Measurements from ENCODE around the gene LCAT. TPM values are rescaled to one million over a fixed set of nuclear protein-coding genes. Genes with fewer than 3 reads are reported as not detected.

The LCAT gene
- total and polyA plus RNA-seq, 9 donors, result 7.5 to 31.2 (median 16.8) TPM

DNA sequence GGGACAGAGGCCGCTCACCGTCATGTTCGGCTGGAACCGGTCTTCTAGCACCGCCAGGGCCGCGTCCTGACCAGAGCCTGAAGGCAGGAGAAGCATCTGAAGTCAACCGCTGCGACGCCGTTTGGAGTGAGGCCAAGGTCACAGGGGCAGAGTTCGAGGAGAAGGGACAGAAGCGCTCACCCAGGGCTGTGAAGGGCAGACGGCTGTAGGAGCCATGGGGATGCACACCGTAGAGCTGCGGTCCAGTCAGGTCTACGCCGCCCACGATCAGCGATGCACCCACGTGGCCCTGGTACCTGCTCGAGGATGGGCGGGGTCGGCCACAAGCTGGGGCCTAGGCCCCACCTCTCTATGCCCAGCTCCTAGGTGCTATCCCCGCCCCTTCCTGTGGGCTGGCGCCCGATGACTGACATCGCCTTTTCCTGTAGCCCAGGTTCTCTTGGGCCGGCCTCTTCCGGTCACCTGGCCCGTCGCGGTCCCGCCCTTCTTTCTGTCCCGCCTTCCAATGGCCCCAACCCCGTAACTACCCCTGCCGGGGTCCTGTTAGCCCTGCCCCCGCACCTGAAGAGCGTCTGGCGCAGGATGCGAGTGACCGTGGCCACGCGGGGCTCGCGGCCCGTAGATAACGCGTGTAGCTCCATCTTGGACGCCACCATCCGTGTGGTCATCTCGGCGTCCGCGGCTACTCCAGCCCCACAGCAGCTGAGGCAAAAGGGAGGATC lies 8.4 kb downstream of the LCAT start:
- 1% methylated on average over 55 of the region's 55 CpGs for WGBS, 3 donors

GRCh38 chr16:67935101-67935401 lies 8.9 kb downstream of the LCAT start:
- peak overlapping the region; percentile 96 for H3K4me3 ChIP-seq
- DNase-seq, result no peak
- WGBS, 3 donors, result 5 to 9% (median 8%) methylated on average over 13 of the region's 13 CpGs
- peaks cover 11% of the 10 kb centered on the region for H3K4me1 ChIP-seq (ENCODE audit: insufficient read depth)
- H3K9me3 ChIP-seq, result no peaks in the 10 kb centered on the region
- H3K27ac ChIP-seq, result peak overlapping the region; percentile 30 to 85
- TF ChIP-seq, protein P1, sequence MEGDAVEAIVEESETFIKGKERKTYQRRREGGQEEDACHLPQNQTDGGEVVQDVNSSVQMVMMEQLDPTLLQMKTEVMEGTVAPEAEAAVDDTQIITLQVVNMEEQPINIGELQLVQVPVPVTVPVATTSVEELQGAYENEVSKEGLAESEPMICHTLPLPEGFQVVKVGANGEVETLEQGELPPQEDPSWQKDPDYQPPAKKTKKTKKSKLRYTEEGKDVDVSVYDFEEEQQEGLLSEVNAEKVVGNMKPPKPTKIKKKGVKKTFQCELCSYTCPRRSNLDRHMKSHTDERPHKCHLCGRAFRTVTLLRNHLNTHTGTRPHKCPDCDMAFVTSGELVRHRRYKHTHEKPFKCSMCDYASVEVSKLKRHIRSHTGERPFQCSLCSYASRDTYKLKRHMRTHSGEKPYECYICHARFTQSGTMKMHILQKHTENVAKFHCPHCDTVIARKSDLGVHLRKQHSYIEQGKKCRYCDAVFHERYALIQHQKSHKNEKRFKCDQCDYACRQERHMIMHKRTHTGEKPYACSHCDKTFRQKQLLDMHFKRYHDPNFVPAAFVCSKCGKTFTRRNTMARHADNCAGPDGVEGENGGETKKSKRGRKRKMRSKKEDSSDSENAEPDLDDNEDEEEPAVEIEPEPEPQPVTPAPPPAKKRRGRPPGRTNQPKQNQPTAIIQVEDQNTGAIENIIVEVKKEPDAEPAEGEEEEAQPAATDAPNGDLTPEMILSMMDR (IDR thresholded peaks at IDR 0.05), result no peak
- TF ChIP-seq EP300 (IDR thresholded peaks at IDR 0.05) (no peak), POLR2A (IDR thresholded peaks at IDR 0.05) (no peak)
- intact Hi-C loops (cut with DNase I), result loop anchor here in 1 of 4 donors (10.0 kb wide), 1 partner anchor 270 kb away; the partner anchor contains the start of genes ACD, C16orf86, ENKD1 and PARD6A
- H3K27me3 ChIP-seq, result no peaks in the 10 kb centered on the region
- H3K36me3 ChIP-seq, result no peaks in the 10 kb centered on the region

More for the DNA sequence above, 8.4 kb downstream of the LCAT start:
- Histone ChIP-seq H3K36me3 (no peaks in the 10 kb centered on the region), H3K27me3 (no peaks in the 10 kb centered on the region), H3K4me1 (ENCODE audit: insufficient read depth) (peaks cover 15% of the 10 kb centered on the region), H3K4me3 (peak overlapping the region; percentile 96), H3K27ac (peak overlapping the region; percentile 83 to 85), H3K9me3 (no peaks in the 10 kb centered on the region)
- TF ChIP-seq POLR2A (IDR thresholded peaks at IDR 0.05) (peak; percentile 70), EP300 (IDR thresholded peaks at IDR 0.05) (no peak)
- TF ChIP-seq, protein P1 (IDR thresholded peaks at IDR 0.05), result peak in 1 of 3 donors; percentile 8
- DNase-seq, result peak; percentile 94 to 96 (median 94)
- intact Hi-C loops (cut with DNase I), result loop anchor here in 1 of 4 donors (10.0 kb wide), 1 partner anchor 271 kb away; the partner anchor contains the start of genes ACD, C16orf86, ENKD1 and PARD6A

- Histone ChIP-seq H3K27me3 (no peaks in the 10 kb centered on the region), H3K4me3 (peak overlapping the region; percentile 96), H3K9me3 (no peaks in the 10 kb centered on the region), H3K36me3 (no peaks in the 10 kb centered on the region), H3K27ac (peak overlapping the region; percentile 38 to 85), H3K4me1 (ENCODE audit: insufficient read depth) (peaks cover 11% of the 10 kb centered on the region)
- intact Hi-C loops (cut with DNase I), result loop anchor here in 2 of 4 donors (5.0 to 10.0 kb wide), 2 partner anchors 257 to 270 kb away; partner anchors contain the start of genes ACD (in 1 of the 2), C16orf86 (in 1 of the 2), ENKD1 (in 1 of the 2) and PARD6A (in 1 of the 2)
- peak in 2 of 5 donors; percentile 46 to 59 for DNase-seq
- peak; percentile 4 for TF ChIP-seq POLR2A (IDR thresholded peaks at IDR 0.05)
- TF ChIP-seq EP300 (IDR thresholded peaks at IDR 0.05), result no peak
- TF ChIP-seq, protein P1 (IDR thresholded peaks at IDR 0.05), result no peak
- WGBS, 3 donors, result 22 to 37% (median 27%) methylated on average over 13 of the region's 13 CpGs
Observed at GRCh38 chr16:67934306-67935100, 9.4 kb downstream of the LCAT start.

DNA sequence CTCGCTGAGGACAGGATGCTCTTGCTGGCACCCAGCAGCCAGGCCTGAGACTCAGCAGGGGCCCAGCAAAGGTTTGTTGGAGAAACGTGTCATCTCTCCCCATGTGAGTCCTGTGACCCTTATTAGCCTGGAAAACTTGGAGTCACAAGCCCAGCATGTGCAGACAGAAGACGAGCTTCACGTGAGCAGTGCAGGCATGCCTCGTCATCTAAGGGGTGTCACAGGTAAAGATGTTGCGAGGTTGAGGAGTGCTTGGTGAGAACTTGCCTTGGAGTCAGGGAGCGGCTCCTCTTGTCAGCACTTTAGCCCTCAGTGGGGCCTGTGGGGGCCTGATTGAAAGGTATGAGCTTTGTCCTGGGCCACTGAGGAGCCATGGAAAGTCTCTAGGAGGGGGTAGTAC lies 10.1 kb downstream of the LCAT start:
- no peaks in the 10 kb centered on the region for H3K27me3 ChIP-seq
- H3K36me3 ChIP-seq, result no peaks in the 10 kb centered on the region
- TF ChIP-seq POLR2A (IDR thresholded peaks at IDR 0.05) (no peak), EP300 (IDR thresholded peaks at IDR 0.05) (no peak)
- TF ChIP-seq, protein P1 (IDR thresholded peaks at IDR 0.05), result no peak
- no peak overlapping the region for H3K27ac ChIP-seq
- intact Hi-C loops (cut with DNase I), result loop anchor here in 2 of 4 donors (5.0 to 10.0 kb wide), 2 partner anchors 257 to 269 kb away; partner anchors contain the start of genes ACD (in 1 of the 2), C16orf86 (in 1 of the 2), ENKD1 (in 1 of the 2) and PARD6A (in 1 of the 2)
- H3K4me1 ChIP-seq (ENCODE audit: insufficient read depth), result peaks cover 11% of the 10 kb centered on the region
- H3K9me3 ChIP-seq, result no peaks in the 10 kb centered on the region
- no peak overlapping the region for H3K4me3 ChIP-seq
- WGBS, 3 donors, result 77 to 78% (median 78%) methylated on average over 7 of the region's 7 CpGs
- no peak for DNase-seq
